Hindlimb muscle (tissue), 1 donor: Measurements from ENCODE around the gene PRMT7. TPM values are rescaled to one million over a fixed set of nuclear protein-coding genes. Genes with fewer than 3 reads are reported as not detected.

ENCODE experiments used
- DNase-seq: peaks from one replicate; pipeline ENCODE4 v3.0.0-alpha.2; 2013
- polyA plus RNA-seq: library from polyadenylated mRNA; unstranded; fragments of 120-200 nt; gene quantifications from one replicate; pipeline ENCODE4 v1.2.1, GENCODE V29; 2013; ENCODE audit not compliant: insufficient read length

Gene PRMT7
- polyA plus RNA-seq, 1 donor = 51.8 TPM

- DNase-seq = no peak
These were observed 38.0 kb downstream of the PRMT7 start for GRCh38 chr16:68348639-68349445.

- no peak for DNase-seq
These were observed 39.1 kb downstream of the PRMT7 start for GRCh38 chr16:68349838-68350410.

DNA sequence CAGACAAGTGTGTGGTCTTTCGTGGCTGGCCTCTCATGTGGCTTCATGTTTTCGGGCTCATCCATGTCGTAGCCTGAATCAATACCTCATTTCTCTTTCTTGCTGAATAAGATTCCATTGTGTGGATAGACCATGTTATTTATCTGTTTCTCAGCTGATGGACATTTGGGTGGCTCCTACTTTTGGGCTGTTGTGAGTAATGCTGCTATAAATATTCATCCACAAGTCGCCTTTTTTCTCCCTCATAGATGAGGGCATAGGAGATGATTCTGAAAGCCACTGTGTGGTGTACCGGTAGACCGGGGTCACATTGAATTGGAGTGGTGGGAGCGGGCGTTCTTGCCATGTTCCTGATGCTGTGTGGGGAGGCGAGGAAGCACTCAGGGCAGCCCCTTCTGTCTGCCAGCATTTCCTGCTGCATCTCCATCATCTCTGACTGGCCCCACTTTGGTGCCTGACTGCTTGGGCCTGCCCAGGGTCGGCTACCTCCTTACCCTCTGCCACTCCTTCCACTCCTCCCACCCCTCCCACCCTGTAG, 40.1 kb downstream of the PRMT7 start:
- no peak for DNase-seq

GRCh38 chr16:68351463-68351862, 40.6 kb downstream of the PRMT7 start:
- DNase-seq = no peak

DNA sequence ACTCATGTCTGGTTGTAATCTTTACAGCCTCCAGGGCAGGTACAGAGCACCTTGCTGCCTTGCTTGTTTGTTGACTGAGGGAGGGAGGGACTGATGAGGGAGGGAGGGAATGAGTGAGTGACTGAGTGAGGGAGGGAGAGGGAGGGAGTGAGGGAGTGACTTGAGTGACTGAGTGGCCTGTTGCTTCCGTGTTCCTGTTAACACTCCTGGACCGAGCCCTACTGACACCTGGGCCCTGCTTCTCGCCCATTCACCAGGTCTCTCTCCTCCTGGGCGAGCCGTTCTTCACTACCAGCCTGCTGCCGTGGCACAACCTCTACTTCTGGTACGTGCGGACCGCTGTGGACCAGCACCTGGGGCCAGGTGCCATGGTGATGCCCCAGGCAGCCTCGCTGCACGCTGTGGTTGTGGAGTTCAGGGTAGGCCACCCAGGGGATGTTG, 41.2 kb downstream of the PRMT7 start:
- DNase-seq = no peak

- DNase-seq = no peak
These were observed 42.5 kb downstream of the PRMT7 start for GRCh38 chr16:68353366-68353765.

- no peak for DNase-seq
These were observed 44.0 kb downstream of the PRMT7 start for GRCh38 chr16:68354816-68355215.

- no peak for DNase-seq
These were observed 44.8 kb downstream of the PRMT7 start for GRCh38 chr16:68355447-68356248.

DNA sequence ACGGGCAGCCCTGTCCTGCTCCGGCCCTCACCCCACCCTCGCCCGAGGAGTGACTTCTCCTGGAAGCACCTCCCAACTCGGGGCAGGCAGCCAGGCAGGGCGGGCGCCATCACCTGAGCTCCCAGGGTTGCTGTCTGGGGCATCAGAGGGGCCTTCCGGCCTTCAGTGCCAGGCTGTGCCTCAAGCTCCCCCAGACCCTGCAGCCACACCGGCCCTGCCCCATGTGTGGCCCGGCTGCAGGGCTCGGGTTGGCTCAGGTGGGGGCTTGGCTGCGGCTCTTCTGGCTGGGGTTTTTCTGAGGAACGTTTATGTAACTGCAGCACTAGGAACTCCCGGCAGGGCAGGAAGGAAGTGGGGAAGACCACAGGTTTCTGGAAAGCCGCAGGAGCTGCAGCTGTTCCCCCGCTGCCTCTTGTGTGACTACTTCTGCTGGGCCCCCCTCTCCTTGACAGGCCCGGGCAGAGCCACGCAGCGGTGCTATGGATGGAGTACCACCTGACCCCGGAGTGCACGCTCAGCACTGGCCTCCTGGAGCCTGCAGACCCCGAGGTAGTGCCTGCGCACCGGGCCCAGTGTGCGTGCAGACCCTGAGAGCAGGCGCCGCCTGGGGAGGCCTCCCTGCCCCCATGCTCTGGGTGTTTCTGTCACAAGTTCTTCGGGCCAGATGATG, 45.6 kb downstream of the PRMT7 start:
- DNase-seq = no peak

GRCh38 chr16:68356919-68357286, 46.1 kb downstream of the PRMT7 start:
- no peak for DNase-seq

DNA sequence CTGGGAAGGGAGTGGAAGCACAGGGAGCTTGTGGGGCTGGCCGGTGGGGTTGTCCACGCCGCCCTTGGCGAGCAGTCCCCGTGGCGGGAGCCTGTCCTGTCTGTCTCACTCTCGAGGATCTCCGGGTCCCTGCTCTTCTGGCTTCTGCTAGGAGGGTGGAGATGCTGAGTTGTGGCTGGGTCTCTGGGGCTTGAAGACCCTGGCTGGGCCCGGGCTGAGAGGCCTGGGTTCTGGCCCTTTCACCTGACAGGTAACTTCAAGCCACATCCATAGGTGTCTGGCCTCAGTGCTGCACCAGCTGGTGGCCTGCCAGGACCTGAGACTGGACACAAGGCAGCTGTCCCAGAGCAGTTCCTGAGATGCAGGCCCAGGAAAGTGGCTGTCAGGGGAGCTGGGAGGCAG, 46.7 kb downstream of the PRMT7 start:
- DNase-seq = no peak

DNA sequence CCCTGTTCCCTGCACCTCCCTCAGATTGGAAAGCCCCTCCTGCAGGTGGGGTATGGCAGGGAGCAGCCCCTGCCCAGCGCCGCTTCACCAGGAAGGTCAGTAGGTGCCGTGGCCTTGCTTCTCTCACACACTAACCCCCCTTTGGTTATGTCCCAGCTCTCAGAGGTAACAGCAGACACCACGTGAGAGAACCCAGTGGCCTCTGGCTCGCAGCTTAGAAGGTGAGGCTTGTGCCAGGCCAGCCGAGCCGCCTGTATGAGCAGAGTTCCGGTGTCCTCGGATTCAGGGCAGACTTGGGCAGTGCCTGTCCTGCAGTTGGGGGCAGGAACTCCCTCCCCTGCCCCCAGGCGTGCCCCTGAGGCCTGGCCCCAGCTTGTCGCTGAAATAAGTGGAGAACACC, 47.1 kb downstream of the PRMT7 start:
- DNase-seq = no peak

DNA sequence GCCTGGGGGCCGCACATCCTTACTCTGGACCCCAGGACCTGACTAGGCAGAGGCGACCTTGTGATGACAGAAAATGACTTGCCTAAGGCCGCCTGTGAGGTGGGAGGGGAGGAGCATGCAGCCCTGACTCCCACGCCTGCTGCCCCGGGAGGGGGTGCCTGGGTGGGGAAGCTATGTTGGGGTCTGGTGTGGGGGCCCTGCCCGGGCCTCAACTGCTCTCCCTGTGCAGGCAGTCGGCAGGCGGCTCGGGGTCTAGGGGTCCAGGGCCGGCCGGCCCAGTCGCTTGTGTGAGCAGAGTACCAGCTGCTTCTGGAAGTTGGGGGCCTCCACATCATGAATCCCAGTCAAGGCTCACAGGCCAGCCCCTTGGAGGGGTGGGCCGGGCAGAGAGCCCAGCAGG, 48.1 kb downstream of the PRMT7 start:
- DNase-seq = no peak

DNA sequence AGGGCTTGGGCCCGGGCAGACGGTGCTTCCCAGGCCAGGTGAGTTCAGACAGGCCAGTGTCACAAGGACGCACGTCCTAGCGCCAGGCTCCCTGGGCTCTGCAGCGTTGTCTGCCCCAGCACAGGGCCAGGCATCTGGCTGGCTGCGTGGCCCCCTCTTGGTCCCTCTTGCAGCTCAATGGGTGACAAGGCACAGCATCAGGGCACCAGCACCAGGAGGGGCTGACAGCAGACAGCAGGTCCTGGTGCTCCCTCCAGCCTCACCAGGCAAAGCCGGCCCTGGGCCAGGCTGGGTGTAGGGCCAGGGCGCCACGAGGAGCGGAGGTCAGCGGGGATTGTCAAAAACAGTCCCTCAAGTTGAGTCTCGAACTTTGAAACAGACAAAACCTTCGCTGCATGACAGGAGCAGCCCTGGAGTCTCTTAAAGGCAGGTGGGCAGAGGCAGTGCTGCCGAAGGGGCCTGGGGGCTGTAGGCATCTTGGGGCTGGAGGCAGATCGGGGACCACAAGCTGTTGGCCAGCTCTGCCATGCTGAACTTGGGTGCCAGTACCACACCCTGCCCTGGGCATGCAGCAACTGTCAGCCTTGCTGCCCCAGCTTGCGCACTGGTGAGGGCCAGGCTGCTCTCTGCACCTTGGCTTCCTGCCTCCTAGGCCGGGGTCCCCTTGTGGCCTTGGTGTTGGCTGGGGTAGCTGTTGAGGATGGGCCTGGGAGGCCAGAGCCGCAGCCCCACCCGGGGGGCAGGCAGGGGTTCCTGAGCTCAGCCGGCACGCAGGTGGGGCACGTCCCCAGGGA, 48.8 kb downstream of the PRMT7 start:
- no peak for DNase-seq

DNA sequence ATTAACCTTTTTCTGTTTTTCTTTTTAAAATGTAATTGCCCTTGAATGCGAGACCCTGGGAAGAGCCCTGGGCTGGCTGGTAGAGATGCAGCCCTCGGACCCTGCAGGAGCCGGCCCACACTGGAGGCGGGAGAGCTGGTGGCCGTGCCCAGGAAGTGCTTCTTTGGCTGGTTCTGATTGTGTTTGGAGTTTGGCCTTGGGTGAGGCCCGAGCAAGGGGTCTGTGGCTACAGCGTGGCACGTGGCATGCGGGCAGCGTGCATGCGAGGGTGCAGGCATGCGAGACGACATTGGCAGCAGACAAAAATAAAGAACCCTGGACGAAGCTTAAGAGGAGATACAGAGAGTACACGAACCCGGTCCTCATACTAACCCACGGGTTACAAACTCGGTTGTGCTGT, 49.7 kb downstream of the PRMT7 start:
- no peak for DNase-seq

- DNase-seq = no peak
These were observed 50.1 kb downstream of the PRMT7 start for GRCh38 chr16:68360956-68361355.

- DNase-seq = no peak
These were observed 50.7 kb downstream of the PRMT7 start for GRCh38 chr16:68361485-68361884.

DNA sequence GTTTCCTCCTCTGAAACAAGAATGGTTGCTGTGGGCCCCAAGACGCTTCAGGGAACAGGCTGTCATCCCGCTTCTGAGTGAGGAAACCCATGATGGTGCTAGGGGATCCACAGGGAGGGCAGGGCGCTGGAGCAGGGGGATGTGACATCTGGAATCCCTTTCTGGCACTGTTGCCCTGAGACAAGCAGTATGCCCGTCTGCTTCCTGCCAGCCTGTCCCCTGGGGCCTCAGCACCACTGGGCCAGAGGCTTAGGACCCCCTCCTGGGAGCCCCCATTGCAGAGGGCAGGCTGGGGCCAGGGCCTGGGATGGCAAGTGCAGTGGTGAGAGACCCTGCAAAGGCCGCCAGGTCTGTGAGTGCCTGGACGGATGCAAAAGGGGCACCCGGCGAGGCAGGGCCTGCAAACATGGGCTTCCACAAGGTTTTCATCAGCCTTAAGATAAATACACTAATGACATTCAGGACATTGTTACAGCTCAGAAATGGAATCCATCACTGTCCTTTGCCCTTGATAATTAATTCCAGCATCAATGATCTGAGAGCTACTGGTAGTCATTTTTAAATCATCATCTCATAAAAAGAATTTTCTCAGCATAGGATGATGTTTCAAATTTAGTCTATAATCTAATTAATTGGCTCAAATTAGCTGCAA, 51.6 kb downstream of the PRMT7 start:
- no peak for DNase-seq

DNA sequence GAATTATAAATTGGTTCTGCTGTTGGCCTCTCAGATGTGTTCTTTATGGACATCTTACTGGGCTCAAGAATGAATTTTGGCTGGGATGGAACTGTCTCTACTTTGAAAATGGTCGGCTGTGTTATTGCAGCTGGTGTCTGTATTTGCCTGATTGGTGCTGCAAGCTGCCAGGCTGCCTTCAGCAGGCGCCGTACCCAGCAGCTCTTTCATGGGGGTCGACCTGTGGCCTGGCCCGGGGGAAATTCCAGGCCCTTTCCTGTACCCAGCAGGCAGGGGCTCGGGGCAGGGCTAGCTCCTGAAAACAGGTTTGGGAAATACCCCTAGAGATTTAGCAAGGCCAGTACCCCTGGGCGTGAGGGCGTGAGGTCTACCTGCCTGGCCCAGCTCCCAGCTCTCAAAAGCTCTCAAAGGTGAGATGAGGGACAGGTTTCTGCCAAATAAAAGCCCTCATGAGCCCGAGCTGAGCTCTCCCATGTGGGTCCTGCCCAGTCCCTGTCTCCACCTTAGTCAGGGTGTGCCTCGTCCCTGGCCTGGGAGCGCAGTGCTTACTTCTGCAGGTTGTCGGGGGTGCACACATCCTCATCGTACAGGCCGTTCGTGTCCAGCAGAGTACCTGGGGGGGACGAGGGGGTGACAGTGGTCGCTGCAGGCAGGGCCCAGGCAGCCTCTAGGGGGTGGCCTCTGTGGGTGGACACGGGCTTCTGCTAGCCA, 52.3 kb downstream of the PRMT7 start:
- no peak for DNase-seq

DNA sequence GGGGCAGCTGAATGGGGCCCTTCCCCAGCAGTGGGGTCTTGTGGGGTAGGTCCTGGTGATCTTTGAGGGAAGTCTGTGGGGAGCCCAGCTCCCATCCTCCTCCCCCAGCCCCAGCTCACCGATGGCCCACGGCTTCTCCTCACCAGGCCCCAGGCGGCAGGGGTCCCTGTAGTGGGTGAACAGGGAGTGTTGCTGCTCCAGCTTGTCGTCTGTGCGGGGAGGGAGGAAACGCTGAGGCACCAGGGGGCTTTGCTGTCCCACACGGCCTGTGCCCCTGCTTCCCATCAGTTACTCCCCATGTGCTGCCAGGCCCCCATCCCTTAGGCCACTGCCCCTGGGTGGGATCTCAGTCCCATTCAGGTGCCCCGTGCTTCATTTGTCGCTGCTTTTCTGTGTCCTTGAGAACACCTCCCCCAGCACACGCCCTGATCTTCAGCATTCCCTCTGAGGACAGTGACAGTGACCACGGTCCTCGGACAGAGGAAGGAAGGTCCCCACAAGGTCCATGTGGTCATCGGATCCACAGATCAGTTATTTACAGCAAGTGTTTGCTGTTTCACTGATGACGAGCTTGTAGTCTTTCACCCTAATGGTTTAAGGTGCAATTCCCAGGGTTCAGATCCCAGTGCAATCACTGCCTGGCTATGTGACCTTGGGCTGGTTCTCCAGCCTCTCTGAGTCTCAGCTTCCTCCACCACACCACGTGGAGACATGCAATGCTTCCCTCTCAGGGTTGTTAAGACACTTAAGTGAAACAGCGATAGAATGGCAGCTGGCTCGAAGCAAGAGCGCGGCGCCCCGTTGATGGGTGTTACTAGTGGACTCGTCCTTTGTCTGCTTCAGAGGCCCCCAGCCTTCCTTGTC, 53.1 kb downstream of the PRMT7 start:
- DNase-seq = no peak
